Raji (cell line): ENCODE measurements around the gene SLC13A4.

Experiments
- POLR2A ChIP-seq: IDR thresholded peaks from 2 replicates; pipeline ENCODE4 v1.6.1; 2011; ENCODE audit warnings: low read depth, low read length, control low read depth; ENCODE audit not compliant: insufficient read depth

The SLC13A4 gene

DNA sequence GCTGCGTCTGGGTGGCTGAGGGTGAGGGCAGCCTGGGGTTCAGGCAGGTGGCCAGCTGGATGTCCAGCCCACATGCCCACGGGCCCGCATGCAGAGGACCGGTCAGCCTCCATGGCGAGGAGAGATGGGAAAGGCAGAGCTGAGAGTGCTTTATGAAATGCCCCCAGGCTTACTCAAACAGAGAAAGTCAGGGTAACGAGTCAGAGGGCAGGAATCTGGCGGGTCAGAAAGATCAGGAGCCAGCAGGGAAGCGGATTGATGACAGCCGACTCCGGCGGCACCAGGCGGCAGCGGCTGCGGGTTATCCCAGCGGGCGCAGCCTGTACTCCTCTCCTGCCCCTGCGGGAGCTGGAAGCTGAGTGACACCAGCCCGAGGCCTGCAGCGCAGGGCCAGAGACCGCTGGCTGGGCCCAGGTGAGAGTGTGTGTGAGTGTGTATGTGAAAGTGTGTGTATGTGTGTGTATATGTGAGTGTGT is 13.4 kb downstream of the SLC13A4 start:
- no peak for TF ChIP-seq POLR2A

DNA sequence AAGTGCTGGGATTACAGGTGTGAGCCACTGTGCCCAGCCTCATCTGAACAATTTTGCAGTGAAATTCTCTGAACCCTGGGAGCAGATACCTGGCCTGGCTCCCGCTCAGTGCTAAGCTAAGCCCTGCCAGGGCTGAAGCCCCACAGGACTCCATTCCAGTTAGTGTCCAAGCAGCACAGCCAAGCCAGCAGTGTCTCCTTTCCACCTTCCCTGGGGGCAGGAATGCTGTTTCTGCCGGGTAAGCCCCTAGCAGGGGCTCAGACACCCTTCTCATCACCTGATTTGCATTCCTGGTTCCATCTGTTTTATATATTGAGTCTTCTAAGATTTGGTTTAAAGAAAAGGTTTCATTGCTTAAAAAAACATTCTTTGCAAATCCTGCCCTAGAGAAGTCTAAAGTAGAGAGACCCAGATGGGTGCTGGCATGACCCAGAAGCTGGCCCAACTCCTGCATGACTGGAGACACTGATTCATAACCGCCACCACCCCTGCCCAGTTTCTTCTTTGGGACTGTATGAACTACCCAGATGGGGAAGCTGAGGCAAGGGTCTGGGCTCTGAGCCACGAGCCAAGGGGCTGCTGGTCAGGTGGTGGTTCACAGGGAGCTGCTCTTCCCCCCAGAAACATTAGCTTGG is 14.0 kb downstream of the SLC13A4 start:
- TF ChIP-seq POLR2A: no peak

DNA sequence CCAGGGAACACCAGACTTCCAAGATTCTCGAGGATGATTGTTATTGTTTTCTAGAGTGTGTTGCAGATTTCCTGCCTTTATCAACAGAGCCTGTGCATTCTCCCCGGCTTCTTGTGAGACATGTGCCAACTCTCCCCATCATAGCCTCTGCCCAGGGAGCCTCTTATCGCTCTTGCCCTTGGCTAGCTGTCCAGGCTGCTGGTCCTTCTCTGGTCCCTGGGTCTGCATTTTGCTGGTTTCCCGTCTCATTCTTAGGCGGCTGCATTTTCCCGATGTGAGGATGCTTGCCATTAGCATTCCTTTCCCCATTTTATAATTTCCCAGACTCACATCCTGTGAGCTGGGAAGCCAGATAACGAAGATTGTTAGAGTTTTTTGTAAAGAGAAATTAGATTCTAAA is 15.2 kb downstream of the SLC13A4 start:
- no peak for TF ChIP-seq POLR2A

DNA sequence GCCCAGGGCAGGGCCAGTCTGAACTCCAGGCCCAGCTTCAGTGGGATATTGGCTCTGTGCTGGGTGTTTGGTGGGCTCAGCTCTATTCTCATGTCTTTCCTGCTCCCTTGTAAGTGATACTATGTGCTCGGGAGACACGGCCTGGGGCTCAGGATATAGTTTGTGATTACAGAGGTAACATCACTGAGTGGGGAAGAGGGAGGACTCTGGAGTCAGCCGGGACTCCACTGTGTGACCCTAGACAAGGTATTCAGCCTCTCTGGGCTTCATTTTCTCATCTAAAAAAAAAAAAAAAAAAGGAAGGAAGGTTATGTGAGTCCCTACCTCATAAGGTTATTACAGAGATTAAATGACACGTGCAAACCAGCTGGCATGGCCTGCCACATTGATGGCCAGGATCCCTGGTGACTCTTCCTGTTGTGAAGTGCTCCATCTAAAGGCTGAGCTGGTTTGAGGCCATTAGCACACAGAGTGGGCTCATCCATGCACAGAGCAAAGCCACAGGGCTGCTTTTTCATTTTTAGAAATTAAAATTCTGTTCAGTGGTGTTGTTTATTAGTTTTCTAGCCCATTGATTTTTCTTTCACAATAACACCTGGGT is 15.7 kb downstream of the SLC13A4 start:
- no peak for TF ChIP-seq POLR2A

DNA sequence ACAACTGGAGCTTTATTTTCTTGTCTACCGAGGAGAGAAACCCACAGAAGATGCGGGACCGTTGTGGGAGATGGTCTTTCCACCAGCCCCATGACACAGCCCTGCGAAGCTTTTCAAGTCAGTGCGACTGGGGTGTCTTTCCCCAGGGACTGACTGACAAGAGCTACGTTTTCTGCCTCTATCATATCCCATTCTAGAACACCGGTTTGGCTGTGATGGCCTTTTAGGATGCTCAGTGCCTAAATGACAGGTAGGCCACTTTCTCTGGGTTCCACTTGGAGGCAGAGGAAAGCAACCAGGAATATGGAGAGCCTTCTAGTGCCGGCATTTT is 16.9 kb downstream of the SLC13A4 start:
- TF ChIP-seq POLR2A: no peak

DNA sequence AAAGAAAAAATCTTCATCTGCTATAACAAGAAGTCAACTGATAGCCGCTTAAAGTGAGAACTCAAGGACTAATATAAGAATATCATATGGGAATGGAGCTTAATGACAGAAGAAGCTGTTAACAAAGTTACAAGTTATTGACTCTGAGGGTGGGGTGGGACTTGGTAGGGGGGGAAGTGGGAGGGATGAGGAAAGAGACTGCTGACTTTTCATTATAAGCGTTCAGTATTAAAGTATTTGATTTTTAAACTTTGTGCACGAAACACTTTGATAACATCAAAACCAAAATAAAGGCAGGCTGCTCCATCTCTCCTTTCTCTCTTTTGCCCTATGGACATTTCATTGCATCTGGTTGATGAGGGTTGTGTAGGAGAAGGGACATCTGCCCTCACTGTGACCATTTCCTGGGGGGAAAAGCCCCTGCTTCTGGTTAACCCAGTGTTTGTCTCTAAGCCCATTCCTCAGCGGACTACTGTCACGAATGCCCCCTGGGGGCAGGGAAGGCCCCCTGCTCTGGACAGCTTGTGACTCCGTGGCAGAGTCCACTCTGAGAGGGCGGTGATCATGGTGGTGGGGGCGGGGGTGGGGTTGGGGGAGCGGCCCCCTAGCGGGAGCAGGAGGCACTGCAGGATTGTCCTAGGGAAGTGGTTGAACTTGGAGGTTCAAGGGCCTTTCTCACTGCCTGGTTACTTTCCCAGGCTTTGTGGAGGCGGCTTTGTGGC is 17.4 kb downstream of the SLC13A4 start:
- no peak for TF ChIP-seq POLR2A

DNA sequence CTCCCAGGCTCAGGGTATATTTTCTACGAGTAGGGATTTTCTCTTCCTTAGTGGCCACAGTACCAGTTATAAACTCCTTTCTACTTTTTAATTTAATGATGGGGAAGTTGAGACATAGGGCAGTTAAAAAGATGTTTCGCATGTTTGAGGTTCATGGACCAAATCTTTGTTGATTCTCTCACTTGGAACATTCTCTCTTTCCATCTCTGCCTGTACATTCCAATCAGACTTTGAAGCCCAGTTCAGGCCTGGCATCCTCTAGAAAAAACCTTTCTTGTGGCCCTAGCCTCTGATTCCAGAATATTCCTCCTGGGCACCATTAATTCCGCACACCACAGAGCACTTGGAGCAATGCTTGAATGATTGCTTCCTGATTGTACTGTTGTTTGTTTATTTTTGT is 18.5 kb downstream of the SLC13A4 start:
- no peak for TF ChIP-seq POLR2A

DNA sequence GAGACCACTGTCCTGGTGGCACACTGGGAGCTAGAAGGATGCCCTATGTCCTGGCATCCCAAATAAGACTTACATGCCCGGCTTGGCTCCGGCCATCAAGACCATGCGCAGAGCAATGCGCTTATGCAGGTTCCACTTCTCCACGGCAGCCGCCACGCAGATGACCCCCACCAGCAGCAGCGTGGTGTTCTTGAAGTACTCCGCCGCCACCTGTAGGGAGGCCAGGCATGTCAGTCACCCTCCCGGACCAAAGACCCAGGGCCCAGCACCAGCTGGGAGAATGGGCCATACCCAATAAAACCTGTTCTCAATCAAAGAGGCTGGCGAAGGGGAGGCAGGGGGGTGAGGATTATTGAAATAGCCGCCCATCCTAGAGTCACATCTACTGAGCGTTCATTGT is 19.9 kb downstream of the SLC13A4 start:
- no peak for TF ChIP-seq POLR2A

DNA sequence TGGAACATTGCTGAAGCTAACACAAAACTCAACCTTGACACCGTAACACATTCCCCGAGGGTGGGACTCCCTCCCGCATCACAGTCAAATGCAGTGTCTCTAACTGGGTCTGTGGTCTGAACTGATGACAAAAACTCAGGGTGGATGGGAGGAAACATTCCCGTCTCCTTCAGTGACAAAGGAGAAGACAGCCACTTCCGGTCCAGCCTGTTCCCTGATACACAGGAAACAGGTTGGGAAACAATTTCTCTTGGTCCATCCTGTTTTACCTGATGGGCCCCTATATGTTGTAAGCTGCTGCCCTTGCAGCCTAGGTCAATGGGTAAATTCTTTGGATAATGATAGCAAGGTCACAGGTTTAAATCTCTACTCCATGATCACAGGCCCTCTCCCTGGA is 20.4 kb downstream of the SLC13A4 start:
- TF ChIP-seq POLR2A: no peak

DNA sequence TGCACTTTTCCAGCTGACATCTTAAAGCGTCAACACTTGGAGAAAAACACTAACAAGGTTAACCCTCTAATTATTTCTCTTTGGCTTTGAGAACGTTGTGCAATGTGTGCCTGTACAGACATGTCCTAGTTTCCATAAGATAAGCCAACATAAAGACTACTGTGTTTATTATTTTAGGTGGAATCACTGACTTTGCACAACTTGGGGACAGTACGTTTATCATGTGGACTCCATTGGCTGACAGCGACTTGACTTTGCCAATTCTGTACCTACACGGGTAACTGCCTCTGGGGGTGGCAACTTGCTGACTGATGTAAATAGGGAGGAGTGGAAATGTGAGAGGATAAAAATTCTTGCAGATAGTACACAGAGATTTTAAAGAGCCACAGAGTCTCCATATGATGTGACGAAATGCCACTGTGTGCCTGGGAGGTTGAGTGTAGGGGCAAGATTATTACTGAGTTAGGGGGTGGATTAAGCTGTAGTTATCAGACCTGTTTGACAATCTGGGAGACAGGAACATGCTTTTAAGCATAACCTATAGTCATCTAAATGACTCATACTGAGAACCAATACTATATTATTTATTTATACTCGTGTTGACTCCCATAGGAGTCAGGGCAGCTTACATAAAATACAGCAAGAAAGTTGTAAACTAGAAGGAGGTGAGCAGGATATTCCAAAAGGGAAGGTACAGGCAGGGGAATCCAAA is 21.0 kb downstream of the SLC13A4 start:
- TF ChIP-seq POLR2A: no peak

DNA sequence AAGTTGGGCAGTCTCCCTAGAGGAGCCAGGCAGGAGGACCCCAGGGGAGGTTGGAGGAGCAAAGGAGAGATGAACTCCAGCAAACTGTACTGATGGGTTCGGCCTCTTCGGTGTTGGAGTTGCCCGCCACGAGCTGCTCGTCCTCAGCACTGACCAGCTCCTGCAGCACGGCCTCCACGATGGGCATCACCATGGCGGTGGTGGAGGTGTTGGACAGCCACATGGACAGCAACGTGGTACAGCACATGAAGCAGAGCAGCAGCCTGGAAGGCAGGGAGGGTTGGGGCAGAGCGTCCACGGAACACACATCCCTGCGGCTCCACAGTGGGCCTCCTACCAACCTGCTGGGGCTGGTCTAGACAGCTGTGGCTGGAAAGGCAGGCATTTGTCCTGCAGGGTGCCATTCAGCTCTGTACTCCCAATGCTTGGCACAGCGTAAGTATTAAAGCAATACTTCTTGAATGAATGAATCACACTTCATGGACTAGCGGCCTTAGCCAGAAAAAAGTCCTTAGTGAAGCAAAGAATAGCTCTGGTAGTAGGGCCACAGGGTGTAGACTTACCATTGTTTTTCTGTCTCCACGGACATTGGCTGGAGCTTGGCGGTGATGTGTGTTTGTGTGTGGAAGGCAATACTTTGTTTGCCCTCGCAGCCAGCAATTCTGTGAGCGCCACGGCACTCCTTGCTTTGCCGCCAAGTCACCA is 21.8 kb downstream of the SLC13A4 start:
- no peak for TF ChIP-seq POLR2A

DNA sequence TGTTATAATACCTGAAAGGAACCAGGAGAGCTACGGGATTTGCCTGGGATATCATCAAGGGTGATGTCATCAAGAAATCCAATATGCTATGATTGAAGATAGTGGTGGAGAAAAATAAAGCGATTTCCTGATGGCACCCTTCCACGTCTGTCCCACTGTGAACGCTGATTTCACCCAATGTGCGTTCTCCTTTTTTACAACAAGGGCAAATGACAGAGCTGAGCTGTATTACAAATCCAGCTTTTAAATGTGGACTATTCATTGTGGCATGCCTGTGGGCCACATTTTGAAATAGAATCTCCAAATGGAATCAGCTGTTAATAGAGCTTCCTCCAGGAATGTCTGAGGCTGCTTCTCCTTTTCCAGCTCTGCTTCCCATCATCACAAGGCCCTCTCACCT is 23.3 kb downstream of the SLC13A4 start:
- TF ChIP-seq POLR2A: no peak

DNA sequence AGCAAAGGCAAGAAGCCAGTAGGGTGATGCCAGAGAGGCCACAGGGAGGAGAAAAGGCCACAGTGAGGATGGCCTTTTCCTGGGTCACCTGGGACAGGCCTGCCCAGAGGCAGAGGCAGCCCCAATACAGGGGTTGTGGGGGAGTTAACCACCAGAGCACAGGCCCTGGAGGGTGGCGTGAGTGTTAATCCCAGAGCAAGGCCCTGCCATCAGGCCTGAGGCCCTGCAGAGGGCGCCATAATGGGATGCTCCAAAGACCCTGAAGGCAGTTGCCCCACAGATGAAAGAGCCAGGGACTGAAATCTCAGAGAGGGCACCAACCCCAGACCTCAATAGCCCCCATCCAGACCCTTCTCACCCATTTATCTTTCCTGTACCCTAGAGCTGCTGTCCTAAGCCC is 23.9 kb downstream of the SLC13A4 start:
- no peak for TF ChIP-seq POLR2A

DNA sequence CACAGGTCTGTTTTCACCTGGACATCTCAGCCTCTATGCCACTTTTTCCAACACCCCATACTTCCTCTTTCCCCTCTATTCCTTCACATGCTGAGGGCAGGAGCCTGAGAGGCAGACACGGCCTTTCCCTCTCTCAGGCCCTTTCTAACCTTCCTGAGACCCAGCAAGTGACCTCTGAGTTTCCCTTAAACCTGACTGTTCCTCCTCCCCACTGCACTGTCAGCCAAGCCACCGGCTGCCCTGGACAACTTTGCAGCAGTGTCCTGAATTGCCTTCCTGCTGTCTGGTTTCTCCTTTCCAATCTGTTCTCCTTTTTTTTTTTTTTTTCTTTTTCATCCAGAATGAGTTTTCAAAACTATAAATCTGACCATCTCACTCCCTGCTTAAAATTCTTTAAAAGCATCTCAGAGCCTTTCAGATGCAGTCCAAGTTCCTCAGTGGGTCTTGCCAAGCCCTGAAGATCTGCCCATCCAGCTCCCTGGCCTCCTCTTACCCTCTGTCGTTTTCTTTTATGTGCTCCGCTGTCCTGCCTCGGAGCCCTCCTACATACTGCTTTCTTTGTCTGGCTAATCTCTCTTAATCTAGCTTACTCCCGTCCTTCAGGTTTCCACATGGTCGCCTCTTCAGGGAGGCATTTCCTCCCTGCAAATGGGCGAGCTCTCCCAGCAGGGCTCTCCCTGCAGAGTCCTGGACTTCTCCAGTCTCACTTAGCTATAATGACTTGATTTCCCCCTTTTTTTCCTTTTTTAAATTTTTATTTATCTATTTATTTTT is 30.5 kb downstream of the SLC13A4 start:
- no peak for TF ChIP-seq POLR2A
